ENCODE data around the gene MAPT. TPM values are rescaled to one million over a fixed set of nuclear protein-coding genes. Genes with fewer than 3 reads are reported as not detected.

The MAPT gene
- total RNA-seq, 1 experiment from 2014 or later, result 3.6 TPM

DNA sequence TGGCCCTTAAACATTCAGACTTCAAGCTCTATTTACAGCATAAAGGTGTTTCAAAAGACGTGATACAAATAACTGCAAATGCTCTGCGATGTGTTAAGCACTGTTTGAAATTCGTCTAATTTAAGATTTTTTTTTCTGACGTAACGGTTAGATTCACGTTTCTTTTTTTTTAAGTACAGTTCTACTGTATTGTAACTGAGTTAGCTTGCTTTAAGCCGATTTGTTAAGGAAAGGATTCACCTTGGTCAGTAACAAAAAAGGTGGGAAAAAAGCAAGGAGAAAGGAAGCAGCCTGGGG is 681 bp upstream of the MAPT start:
- no peaks in the 10 kb centered on the region for H3K79me2 ChIP-seq (ENCODE audit: low read length)
- BruUV-seq (replicated peaks), result TSS peak; percentile 97
- ChIA-PET CTCF (interaction anchor here (0.7 to 0.8 kb wide), 2 partner anchors 16 to 254 kb away, joined by 3 read pairs; no protein-coding TSS in a partner anchor), POLR2A (ENCODE audit: unreplicated experiment) (no interaction called here)
- peak overlapping the region; percentile 57 for H3K9ac ChIP-seq (ENCODE audit: low read length)
- H4K20me1 ChIP-seq (ENCODE audit: low read length), result no peaks in the 10 kb centered on the region
- H3F3A ChIP-seq (ENCODE audit: low read length, unreplicated experiment), result no peaks in the 10 kb centered on the region
- intact Hi-C loops (cut with micrococcal nuclease), result no loop called here
- ATAC-seq, result no peak
- no peak for TF ChIP-seq EZH2phosphoT487 (IDR thresholded peaks at IDR 0.05; ENCODE audit: borderline replicate concordance, low read length)
- no peak for TF ChIP-seq EZH2 (IDR thresholded peaks at IDR 0.05; ENCODE audit: low read length, unreplicated experiment)
- no peak for TF ChIP-seq CTCF (conservative IDR thresholded peaks at IDR 0.05; ENCODE audit: low read depth, low read length)
- peaks cover 11% of the 10 kb centered on the region for H3K4me1 ChIP-seq (ENCODE audit: insufficient read depth, low read length)
- no peaks in the 10 kb centered on the region for H3K36me3 ChIP-seq (ENCODE audit: low read depth, low read length)
- H3K9me2 ChIP-seq (replicated peaks; ENCODE audit: low read length), result no peaks in the 10 kb centered on the region
- DNase-seq, result no peak
- H3K4me2 ChIP-seq (ENCODE audit: low read length), result peak overlapping the region; percentile 96
- peak overlapping the region; percentile 81 for H3K4me3 ChIP-seq (ENCODE audit: low read length)
- H3K27me3 ChIP-seq (ENCODE audit: low read length), result peaks cover 22% of the 10 kb centered on the region
- no peaks in the 10 kb centered on the region for H3K9me3 ChIP-seq (ENCODE audit: low read length)
- peak overlapping the region; percentile 94 for H2AFZ ChIP-seq (ENCODE audit: low read length)
- no peak overlapping the region for H3K27ac ChIP-seq (ENCODE audit: low read length)

DNA sequence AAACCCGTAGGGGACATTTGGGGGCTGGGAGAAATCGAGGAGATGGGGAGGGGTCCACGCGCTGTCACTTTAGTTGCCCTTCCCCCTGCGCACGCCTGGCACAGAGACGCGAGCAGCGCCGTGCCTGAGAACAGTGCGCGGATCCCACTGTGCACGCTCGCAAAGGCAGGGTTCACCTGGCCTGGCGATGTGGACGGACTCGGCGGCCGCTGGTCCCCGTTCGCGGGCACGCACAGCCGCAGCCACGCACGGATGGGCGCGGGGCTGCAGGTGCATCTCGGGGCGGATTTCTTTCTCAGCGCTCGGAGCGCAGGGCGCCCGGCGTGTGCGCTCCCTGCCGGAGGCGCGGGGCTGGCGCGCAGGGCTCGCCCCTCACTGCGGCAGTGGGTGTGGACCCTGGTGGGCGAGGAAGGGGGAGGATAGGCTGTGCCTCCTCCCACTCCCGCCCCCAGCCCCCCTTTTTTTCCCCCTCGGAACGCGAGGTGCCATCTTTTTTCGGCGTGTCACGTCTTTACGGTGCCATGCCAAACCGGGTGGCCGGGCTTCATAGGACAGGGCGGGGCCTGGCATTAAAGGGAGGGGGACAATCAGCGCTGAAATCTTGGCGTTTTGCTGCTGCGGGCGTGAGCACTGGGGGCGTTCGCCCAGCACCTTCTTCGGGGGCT is 1.1 kb downstream of the MAPT start:
- Histone ChIP-seq H3K9me2 (replicated peaks; ENCODE audit: low read length) (no peaks in the 10 kb centered on the region), H3K4me2 (ENCODE audit: low read length) (peak overlapping the region; percentile 96), H3K79me2 (ENCODE audit: low read length) (no peaks in the 10 kb centered on the region), H3K9me3 (ENCODE audit: low read length) (no peaks in the 10 kb centered on the region), H3K27me3 (ENCODE audit: low read length) (peaks cover 22% of the 10 kb centered on the region), H4K20me1 (ENCODE audit: low read length) (no peaks in the 10 kb centered on the region), H3F3A (ENCODE audit: low read length, unreplicated experiment) (no peaks in the 10 kb centered on the region), H3K4me1 (ENCODE audit: insufficient read depth, low read length) (peaks cover 11% of the 10 kb centered on the region), H3K4me3 (ENCODE audit: low read length) (peak overlapping the region; percentile 81), H3K9ac (ENCODE audit: low read length) (no peak overlapping the region), H3K27ac (ENCODE audit: low read length) (no peak overlapping the region), H2AFZ (ENCODE audit: low read length) (peak overlapping the region; percentile 95), H3K36me3 (ENCODE audit: low read depth, low read length) (no peaks in the 10 kb centered on the region)
- TF ChIP-seq EZH2phosphoT487 (IDR thresholded peaks at IDR 0.05; ENCODE audit: borderline replicate concordance, low read length) (no peak), CTCF (conservative IDR thresholded peaks at IDR 0.05; ENCODE audit: low read depth, low read length) (peak; percentile 37), EZH2 (IDR thresholded peaks at IDR 0.05; ENCODE audit: low read length, unreplicated experiment) (no peak)
- no TSS peak for BruUV-seq (replicated peaks)
- ATAC-seq, result peak; percentile 9; the same call in 1 of the 2 replicates
- intact Hi-C loops (cut with micrococcal nuclease), result no loop called here
- POLR2A ChIA-PET (ENCODE audit: unreplicated experiment), result no interaction called here
- CTCF ChIA-PET, result no interaction called here
- peak; percentile 31 for DNase-seq

GRCh38 chr17:45895969-45896785 is 1.8 kb downstream of the MAPT start:
- peaks cover 17% of the 10 kb centered on the region for H3K27me3 ChIP-seq (ENCODE audit: low read length)
- H3K9ac ChIP-seq (ENCODE audit: low read length), result no peak overlapping the region
- BruUV-seq (replicated peaks), result no TSS peak
- CTCF ChIA-PET, result interaction anchor here (0.5 kb wide), 1 partner anchor 256 kb away, joined by 3 read pairs; no protein-coding TSS in a partner anchor
- no peak for ATAC-seq
- no peaks in the 10 kb centered on the region for H3K9me3 ChIP-seq (ENCODE audit: low read length)
- peak overlapping the region; percentile 96 for H3K4me2 ChIP-seq (ENCODE audit: low read length)
- H3K36me3 ChIP-seq (ENCODE audit: low read depth, low read length), result no peaks in the 10 kb centered on the region
- TF ChIP-seq EZH2phosphoT487 (IDR thresholded peaks at IDR 0.05; ENCODE audit: borderline replicate concordance, low read length) (no peak), CTCF (conservative IDR thresholded peaks at IDR 0.05; ENCODE audit: low read depth, low read length) (no peak), EZH2 (IDR thresholded peaks at IDR 0.05; ENCODE audit: low read length, unreplicated experiment) (no peak)
- H3K27ac ChIP-seq (ENCODE audit: low read length), result no peak overlapping the region
- no peaks in the 10 kb centered on the region for H3F3A ChIP-seq (ENCODE audit: low read length, unreplicated experiment)
- H3K4me3 ChIP-seq (ENCODE audit: low read length), result peak overlapping the region; percentile 81
- H3K79me2 ChIP-seq (ENCODE audit: low read length), result no peaks in the 10 kb centered on the region
- no peak for DNase-seq
- H3K4me1 ChIP-seq (ENCODE audit: insufficient read depth, low read length), result peaks cover 11% of the 10 kb centered on the region
- H3K9me2 ChIP-seq (replicated peaks; ENCODE audit: low read length), result no peaks in the 10 kb centered on the region
- H4K20me1 ChIP-seq (ENCODE audit: low read length), result no peaks in the 10 kb centered on the region
- peak overlapping the region; percentile 95 for H2AFZ ChIP-seq (ENCODE audit: low read length)
- POLR2A ChIA-PET (ENCODE audit: unreplicated experiment), result no interaction called here
- intact Hi-C loops (cut with micrococcal nuclease), result no loop called here

Measured in PC-3 (cell line).